HL-60 (cell line): Measurements from ENCODE around the gene UBAC2.

Experiments used
- DNase-seq, 2 experiments: peaks; one replicate each; pipeline ENCODE4 v3.0.0-alpha.2; 2010 to 2020; ENCODE audit warnings: low read depth in 1 of 2, low spot score in 1 of 2
- H3K27ac ChIP-seq: fragments of 250-450 bp; sonication (Bioruptor Pico); replicated peaks from 2 replicates; pipeline ENCODE4 v1.5.1; 2020; ENCODE audit warnings: mild to moderate bottlenecking, moderate library complexity
- H3K27me3 ChIP-seq: fragments of 250-450 bp; sonication (Bioruptor Pico); 2 replicates; pipeline ENCODE4 v1.5.1; 2021; ENCODE audit warnings: mild to moderate bottlenecking, moderate library complexity; ENCODE audit not compliant: insufficient read depth, poor library complexity, severe bottlenecking
- H3K4me3 ChIP-seq: replicated peaks from 2 replicates; pipeline ENCODE4 v1.5.1; 2011; ENCODE audit warnings: mild to moderate bottlenecking, control low read depth, low read length; ENCODE audit not compliant: insufficient read depth
- CTCF ChIP-seq: IDR thresholded peaks from one replicate; pipeline ENCODE4 v1.5.1; 2011; ENCODE audit warnings: low read length, control low read depth, inconsistent platforms; ENCODE audit not compliant: insufficient read depth
- GABPA ChIP-seq: IDR thresholded peaks from 2 replicates; pipeline ENCODE4 v1.6.1; 2012; ENCODE audit warnings: low read depth
- POLR2AphosphoS5 ChIP-seq: IDR thresholded peaks from 2 replicates; pipeline ENCODE4 v1.6.1; 2012; ENCODE audit warnings: low read depth
- SPI1 ChIP-seq: IDR thresholded peaks from 2 replicates; pipeline ENCODE4 v1.6.1; 2012; ENCODE audit warnings: low read depth, mild to moderate bottlenecking, borderline replicate concordance
- TF ChIP-seq, protein P1 (sequence below): IDR thresholded peaks from 2 replicates; pipeline ENCODE4 v1.6.1; 2012; ENCODE audit warnings: low read depth; ENCODE audit not compliant: insufficient replicate concordance

UBAC2 gene

GRCh38 chr13:99353836-99354235 is 153.2 kb downstream of the UBAC2 start:
- H3K4me3 ChIP-seq = no peak overlapping the region
- no peak for TF ChIP-seq SPI1
- no peak for TF ChIP-seq CTCF
- TF ChIP-seq, protein P1, sequence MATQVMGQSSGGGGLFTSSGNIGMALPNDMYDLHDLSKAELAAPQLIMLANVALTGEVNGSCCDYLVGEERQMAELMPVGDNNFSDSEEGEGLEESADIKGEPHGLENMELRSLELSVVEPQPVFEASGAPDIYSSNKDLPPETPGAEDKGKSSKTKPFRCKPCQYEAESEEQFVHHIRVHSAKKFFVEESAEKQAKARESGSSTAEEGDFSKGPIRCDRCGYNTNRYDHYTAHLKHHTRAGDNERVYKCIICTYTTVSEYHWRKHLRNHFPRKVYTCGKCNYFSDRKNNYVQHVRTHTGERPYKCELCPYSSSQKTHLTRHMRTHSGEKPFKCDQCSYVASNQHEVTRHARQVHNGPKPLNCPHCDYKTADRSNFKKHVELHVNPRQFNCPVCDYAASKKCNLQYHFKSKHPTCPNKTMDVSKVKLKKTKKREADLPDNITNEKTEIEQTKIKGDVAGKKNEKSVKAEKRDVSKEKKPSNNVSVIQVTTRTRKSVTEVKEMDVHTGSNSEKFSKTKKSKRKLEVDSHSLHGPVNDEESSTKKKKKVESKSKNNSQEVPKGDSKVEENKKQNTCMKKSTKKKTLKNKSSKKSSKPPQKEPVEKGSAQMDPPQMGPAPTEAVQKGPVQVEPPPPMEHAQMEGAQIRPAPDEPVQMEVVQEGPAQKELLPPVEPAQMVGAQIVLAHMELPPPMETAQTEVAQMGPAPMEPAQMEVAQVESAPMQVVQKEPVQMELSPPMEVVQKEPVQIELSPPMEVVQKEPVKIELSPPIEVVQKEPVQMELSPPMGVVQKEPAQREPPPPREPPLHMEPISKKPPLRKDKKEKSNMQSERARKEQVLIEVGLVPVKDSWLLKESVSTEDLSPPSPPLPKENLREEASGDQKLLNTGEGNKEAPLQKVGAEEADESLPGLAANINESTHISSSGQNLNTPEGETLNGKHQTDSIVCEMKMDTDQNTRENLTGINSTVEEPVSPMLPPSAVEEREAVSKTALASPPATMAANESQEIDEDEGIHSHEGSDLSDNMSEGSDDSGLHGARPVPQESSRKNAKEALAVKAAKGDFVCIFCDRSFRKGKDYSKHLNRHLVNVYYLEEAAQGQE = no peak
- no peak for TF ChIP-seq POLR2AphosphoS5
- no peak for TF ChIP-seq GABPA
- H3K27ac ChIP-seq = no peak overlapping the region
- DNase-seq = no peak
- no peaks in the 10 kb centered on the region for H3K27me3 ChIP-seq

- peak in 1 of 2 experiments; percentile 48 for DNase-seq
- no peaks in the 10 kb centered on the region for H3K27me3 ChIP-seq
- H3K27ac ChIP-seq = no peak overlapping the region
- TF ChIP-seq, protein P1 = no peak
- no peak for TF ChIP-seq GABPA
- TF ChIP-seq CTCF = no peak
- no peak for TF ChIP-seq POLR2AphosphoS5
- no peak for TF ChIP-seq SPI1
- H3K4me3 ChIP-seq = no peak overlapping the region
Measured at GRCh38 chr13:99354371-99354951, 153.8 kb downstream of the UBAC2 start.

- no peak overlapping the region for H3K4me3 ChIP-seq
- H3K27ac ChIP-seq = peak overlapping the region; percentile 50
- no peak for TF ChIP-seq SPI1
- TF ChIP-seq POLR2AphosphoS5 = no peak
- TF ChIP-seq, protein P1 = no peak
- TF ChIP-seq GABPA = no peak
- TF ChIP-seq CTCF = no peak
- no peaks in the 10 kb centered on the region for H3K27me3 ChIP-seq
- DNase-seq = no peak
Measured at GRCh38 chr13:99355267-99356011, 154.8 kb downstream of the UBAC2 start.
